GM12875 (cell line): ENCODE measurements around the gene LINC00237.

Experiments
- H3K4me3 ChIP-seq: one replicate; pipeline ENCODE4 v1.5.1; 2011; ENCODE audit warnings: low read depth, low read length, control low read depth
- TF ChIP-seq, protein P1 (sequence below): IDR thresholded peaks from 2 replicates; pipeline ENCODE4 v1.5.1; 2011; ENCODE audit warnings: low read depth, mild to moderate bottlenecking, control low read depth, inconsistent platforms, low read length, moderate library complexity, borderline replicate concordance; ENCODE audit not compliant: insufficient read depth

Gene LINC00237

DNA sequence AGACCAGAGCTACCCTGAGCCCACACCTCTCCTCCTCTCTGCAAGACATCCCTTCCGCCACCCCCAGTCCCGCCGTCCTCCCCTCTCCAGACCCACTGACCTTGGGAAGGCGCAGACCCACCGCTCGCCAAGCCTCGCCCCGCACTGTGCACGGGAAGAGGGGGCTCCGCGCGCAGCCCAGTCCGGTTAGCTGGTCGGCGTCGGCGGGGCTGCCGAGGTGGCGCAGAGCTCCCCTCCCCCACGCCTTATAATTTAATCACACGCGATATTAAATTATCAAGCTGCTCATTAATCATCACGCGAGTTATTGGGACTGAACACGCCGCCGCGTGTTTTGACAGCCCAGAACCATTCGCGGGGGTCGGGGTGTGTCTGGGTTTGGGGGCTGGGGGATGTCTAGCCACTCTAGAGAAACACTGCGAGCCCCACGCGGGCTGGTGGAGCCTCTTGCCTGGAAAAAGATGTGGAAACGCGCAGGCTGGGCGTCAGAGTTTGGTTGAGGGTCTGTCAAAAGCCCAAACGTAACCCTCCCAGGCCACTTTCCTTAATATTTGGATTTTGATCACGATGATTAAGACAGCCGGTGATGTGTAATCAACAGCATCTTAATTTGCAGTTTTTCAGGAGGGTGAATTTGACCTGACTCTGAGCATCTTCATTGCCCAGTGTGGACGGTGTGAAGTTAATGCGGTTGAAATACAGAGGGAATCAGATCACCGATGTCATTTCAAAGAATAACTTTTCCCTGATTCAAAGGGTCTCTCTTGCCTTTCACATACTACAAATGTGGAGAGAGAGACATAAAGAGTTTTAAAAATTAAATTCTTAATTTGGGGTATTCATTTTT lies at the start of gene LINC00237:
TSS of gene LINC00237 (minus strand) at position 188 of the 847 bp plus-strand sequence.
- H3K4me3 ChIP-seq = no peak within 1 kb of the TSS
- TF ChIP-seq, protein P1, sequence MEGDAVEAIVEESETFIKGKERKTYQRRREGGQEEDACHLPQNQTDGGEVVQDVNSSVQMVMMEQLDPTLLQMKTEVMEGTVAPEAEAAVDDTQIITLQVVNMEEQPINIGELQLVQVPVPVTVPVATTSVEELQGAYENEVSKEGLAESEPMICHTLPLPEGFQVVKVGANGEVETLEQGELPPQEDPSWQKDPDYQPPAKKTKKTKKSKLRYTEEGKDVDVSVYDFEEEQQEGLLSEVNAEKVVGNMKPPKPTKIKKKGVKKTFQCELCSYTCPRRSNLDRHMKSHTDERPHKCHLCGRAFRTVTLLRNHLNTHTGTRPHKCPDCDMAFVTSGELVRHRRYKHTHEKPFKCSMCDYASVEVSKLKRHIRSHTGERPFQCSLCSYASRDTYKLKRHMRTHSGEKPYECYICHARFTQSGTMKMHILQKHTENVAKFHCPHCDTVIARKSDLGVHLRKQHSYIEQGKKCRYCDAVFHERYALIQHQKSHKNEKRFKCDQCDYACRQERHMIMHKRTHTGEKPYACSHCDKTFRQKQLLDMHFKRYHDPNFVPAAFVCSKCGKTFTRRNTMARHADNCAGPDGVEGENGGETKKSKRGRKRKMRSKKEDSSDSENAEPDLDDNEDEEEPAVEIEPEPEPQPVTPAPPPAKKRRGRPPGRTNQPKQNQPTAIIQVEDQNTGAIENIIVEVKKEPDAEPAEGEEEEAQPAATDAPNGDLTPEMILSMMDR = no peak

DNA sequence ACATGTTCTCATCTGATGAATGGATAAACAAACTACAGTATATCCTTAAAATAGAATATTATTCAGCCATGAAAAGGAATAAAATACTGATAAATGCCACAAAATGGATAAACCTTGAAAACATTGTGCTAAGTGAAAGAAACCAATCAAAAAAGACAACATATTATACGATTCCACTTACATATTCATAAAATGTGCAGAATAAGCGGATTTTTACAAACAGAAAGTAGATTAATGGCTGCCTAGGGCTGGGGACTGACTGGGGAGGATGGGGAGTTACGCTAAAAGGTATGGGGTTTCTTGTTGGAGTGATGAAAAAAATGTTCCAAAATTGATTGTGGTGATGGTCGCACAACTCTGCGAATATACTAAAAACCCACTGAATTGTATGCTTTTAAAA lies 49.1 kb upstream of the LINC00237 start:
- H3K4me3 ChIP-seq = no peak overlapping the region
- TF ChIP-seq, protein P1 = no peak

DNA sequence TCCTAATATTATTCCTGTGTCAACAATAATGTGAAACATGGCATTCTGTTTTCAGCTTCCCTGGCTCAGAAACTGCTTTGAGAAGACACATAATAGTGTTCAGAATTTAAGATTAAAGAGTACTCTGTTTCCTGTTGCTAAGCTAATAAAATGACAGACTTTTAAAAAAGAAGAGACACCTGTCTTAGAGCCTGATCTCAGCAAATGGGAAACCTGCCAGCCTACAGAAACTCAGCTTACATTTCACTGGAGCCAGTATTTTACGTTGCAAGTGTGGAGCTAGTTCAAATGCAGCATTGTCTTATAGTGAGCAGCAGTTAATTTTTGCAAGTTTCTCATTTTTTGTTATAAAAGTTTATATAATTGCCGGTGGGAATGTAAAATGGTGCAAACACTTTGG lies 48.5 kb upstream of the LINC00237 start:
- no peak overlapping the region for H3K4me3 ChIP-seq
- TF ChIP-seq, protein P1 = no peak

DNA sequence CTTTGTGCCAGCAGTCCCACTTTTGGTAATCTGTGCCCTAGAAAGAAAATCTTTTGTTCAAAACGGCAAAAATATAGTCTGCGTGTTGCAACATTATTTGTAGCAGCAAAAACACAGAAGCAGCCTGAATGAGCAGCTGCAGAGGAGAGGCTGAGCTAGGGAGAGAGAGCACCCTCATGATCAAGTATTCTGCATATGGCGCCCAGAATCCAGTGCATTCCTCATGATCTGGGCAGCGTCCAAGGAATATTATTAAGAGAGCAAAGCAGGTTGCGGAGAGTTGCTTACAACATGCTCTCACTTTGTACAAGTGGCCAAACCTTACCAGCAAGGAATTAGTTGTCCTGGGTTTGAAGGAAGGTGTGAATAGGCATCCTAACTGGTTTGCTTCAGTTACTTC lies 45.6 kb upstream of the LINC00237 start:
- no peak overlapping the region for H3K4me3 ChIP-seq
- TF ChIP-seq, protein P1 = no peak

DNA sequence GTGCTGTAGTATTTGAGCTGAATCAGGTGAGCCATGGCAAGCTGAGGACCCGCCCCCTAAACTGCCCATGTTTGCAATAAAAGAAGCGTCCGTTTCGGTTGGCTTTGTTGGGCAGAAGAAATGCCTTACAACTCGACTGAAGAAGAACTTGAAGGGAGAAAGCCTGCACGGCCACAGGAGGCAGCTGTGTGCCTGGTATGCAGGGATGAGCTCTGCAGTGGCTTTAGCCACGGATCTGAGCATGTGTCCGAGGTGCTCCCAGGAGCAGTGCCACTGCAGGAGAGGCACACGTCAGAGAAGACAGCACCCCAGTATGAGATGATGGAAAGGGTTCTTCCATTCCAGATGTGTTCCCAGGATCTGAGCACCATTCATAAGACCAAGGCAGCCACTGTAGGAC lies 43.2 kb upstream of the LINC00237 start:
- TF ChIP-seq, protein P1 = no peak
- H3K4me3 ChIP-seq = no peak overlapping the region

DNA sequence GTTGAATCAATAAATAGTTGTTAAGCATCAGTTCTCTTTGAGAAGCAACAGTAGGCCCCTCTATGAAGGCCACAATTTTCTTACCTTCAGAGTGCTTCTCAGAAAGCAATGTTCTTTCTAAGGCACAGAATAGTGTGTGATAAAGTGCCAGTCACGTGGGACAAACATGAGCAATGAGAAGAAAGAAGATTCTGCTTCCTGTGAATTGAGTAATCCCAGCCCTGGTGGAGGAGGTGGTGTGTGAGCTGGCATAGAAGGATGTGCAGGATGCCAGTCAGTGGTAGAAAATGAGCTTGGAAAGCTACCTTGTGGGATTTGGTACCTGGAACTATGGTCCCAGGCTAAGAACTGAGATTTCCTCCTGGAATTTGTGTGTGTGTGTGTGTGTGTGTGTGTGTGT lies 41.4 kb upstream of the LINC00237 start:
- no peak overlapping the region for H3K4me3 ChIP-seq
- TF ChIP-seq, protein P1 = no peak

DNA sequence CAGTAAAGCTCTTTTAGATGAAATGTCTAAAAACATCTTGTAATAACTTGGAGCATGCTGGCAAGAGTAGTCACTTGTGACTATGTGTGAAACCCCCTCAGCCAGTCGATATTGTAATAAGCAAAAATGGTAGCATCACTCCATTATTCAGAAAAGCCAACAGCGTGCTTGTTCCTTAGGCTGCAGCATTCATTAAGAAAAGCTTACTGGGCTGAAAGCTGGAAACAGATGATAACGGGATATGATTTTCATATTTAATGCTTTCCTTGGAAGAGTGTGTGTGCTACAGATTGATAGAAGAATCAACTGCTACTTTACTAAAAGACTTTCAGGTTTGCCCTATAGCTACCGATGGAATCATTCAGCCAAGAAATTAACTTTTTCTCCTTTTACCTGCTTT lies 40.1 kb upstream of the LINC00237 start:
- H3K4me3 ChIP-seq = no peak overlapping the region
- TF ChIP-seq, protein P1 = no peak
